ENCODE data around the gene FGR.

FGR gene

GRCh38 chr1:27665016-27665651, 30.1 kb upstream of the FGR start:
- Histone ChIP-seq H3K4me2 (ENCODE audit: low read depth, low read length, poor library complexity, severe bottlenecking) (no peak overlapping the region), H4K20me1 (ENCODE audit: low read depth, low read length) (no peaks in the 10 kb centered on the region), H3K27ac (ENCODE audit: low read depth, low read length) (no peak overlapping the region), H3K79me2 (ENCODE audit: insufficient read depth, low read length) (no peaks in the 10 kb centered on the region), H2AFZ (ENCODE audit: low read depth, low read length, severe bottlenecking) (no peak overlapping the region), H3K9me2 (replicated peaks; ENCODE audit: insufficient read depth, low read length) (no peaks in the 10 kb centered on the region), H3K9me3 (ENCODE audit: insufficient read depth, low read length) (no peaks in the 10 kb centered on the region), H3F3A (ENCODE audit: insufficient read depth) (no peaks in the 10 kb centered on the region), H3K4me3 (ENCODE audit: insufficient read depth, low read length, poor library complexity, severe bottlenecking) (no peak overlapping the region), H3K9ac (ENCODE audit: low read length) (no peak overlapping the region), H3K27me3 (ENCODE audit: low read length) (no peaks in the 10 kb centered on the region), H3K36me3 (ENCODE audit: low read length) (no peaks in the 10 kb centered on the region)
- TF ChIP-seq EZH2phosphoT487 (conservative IDR thresholded peaks at IDR 0.05; ENCODE audit: low read length), result no peak
- TF ChIP-seq CTCF (IDR thresholded peaks at IDR 0.05; ENCODE audit: insufficient read depth, low read length, poor library complexity, severe bottlenecking), result no peak

DNA sequence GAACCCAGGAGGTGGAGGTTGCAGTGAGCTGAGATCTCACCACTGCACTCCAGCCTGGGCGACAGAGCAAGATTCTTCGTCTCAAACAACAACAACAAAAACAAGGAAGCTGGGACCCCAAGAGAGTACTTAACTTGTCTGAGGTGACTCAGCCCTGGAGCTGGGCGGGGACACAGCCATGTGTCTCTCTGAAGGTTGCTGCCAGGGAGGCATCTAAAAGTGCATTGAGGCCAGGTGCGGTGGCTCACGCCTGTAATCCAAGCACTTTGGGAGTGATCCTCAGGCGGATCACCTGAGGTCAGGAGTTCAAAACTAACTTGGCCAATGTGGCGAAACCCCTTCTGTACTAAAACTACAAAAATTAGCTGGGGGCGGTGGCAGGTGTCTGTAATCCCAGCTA, 29.3 kb upstream of the FGR start:
- H3K4me2 ChIP-seq (ENCODE audit: low read depth, low read length, poor library complexity, severe bottlenecking), result no peak overlapping the region
- no peak for TF ChIP-seq CTCF (IDR thresholded peaks at IDR 0.05; ENCODE audit: insufficient read depth, low read length, poor library complexity, severe bottlenecking)
- no peaks in the 10 kb centered on the region for H3K27me3 ChIP-seq (ENCODE audit: low read length)
- H3K9ac ChIP-seq (ENCODE audit: low read length), result no peak overlapping the region
- H2AFZ ChIP-seq (ENCODE audit: low read depth, low read length, severe bottlenecking), result no peak overlapping the region
- no peaks in the 10 kb centered on the region for H3K9me3 ChIP-seq (ENCODE audit: insufficient read depth, low read length)
- H3K79me2 ChIP-seq (ENCODE audit: insufficient read depth, low read length), result no peaks in the 10 kb centered on the region
- H3F3A ChIP-seq (ENCODE audit: insufficient read depth), result peaks cover 3% of the 10 kb centered on the region
- no peak overlapping the region for H3K4me3 ChIP-seq (ENCODE audit: insufficient read depth, low read length, poor library complexity, severe bottlenecking)
- no peaks in the 10 kb centered on the region for H4K20me1 ChIP-seq (ENCODE audit: low read depth, low read length)
- no peaks in the 10 kb centered on the region for H3K9me2 ChIP-seq (replicated peaks; ENCODE audit: insufficient read depth, low read length)
- no peaks in the 10 kb centered on the region for H3K36me3 ChIP-seq (ENCODE audit: low read length)
- H3K27ac ChIP-seq (ENCODE audit: low read depth, low read length), result no peak overlapping the region

DNA sequence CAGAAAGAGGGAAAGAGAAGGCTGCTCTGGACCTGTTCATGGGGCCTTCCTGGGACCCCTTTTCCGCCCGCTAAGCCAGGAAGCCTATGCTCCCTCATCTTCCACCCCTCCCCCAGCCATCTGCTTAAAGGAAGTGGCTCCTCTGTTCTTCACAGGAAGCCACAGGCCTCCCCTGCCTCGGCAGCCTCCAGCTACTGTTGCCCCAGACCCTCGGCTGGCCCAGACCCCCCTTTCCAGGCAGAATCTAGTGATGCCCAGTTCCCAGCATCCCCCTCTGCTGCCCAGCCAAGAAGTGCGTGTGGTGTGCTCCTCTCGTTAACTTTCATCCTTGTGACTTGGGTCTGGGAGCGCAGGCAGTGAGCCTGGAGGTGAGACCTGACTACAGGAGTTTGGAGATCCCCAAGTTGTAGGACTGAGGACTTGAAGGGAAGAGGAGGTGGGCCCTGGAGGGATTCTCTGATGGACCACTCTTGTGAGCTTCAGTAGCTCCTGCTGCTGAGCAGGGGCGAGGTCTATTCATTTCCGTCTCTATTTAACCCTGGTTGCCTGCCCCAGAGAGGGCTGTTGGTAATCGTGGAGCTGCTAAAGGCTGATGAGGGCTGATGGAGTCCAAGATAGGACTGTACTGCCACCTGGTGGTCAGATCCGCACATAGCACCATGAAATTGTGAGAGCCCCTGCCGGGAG, 27.9 kb upstream of the FGR start:
- Histone ChIP-seq H3K9ac (ENCODE audit: low read length) (peak overlapping the region; percentile 41), H4K20me1 (ENCODE audit: low read depth, low read length) (no peaks in the 10 kb centered on the region), H3K4me2 (ENCODE audit: low read depth, low read length, poor library complexity, severe bottlenecking) (peak overlapping the region; percentile 33), H3F3A (ENCODE audit: insufficient read depth) (peaks cover 12% of the 10 kb centered on the region), H3K79me2 (ENCODE audit: insufficient read depth, low read length) (no peaks in the 10 kb centered on the region), H3K36me3 (ENCODE audit: low read length) (no peaks in the 10 kb centered on the region), H3K9me3 (ENCODE audit: insufficient read depth, low read length) (no peaks in the 10 kb centered on the region), H3K4me3 (ENCODE audit: insufficient read depth, low read length, poor library complexity, severe bottlenecking) (no peak overlapping the region), H2AFZ (ENCODE audit: low read depth, low read length, severe bottlenecking) (peak overlapping the region; percentile 92), H3K9me2 (replicated peaks; ENCODE audit: insufficient read depth, low read length) (no peaks in the 10 kb centered on the region), H3K27me3 (ENCODE audit: low read length) (no peaks in the 10 kb centered on the region), H3K27ac (ENCODE audit: low read depth, low read length) (peak overlapping the region; percentile 37)
- TF ChIP-seq CTCF (IDR thresholded peaks at IDR 0.05; ENCODE audit: insufficient read depth, low read length, poor library complexity, severe bottlenecking) (peak; percentile 63), EZH2phosphoT487 (conservative IDR thresholded peaks at IDR 0.05; ENCODE audit: low read length) (no peak)

Measured in SU-DHL-6 (cell line).